Stimulated activated CD4-positive, alpha-beta T cell treated with anti-CD3 and anti-CD28 coated beads, Interleukin-1b, Interleukin-23, amount 100 ng/mL, for 1 hour (primary cell): ENCODE data around the gene ARID3B.
"Not testable (repeated sequence)": the region's sequence is repeated elsewhere in the genome, so short reads cannot be mapped to it uniquely, and the experiment has no call there.

Source experiments
- DNase-seq, 2 donors: peaks; one replicate each; pipeline ENCODE4 v3.0.0-alpha.2; 2020; ENCODE audit warnings: low read depth in 2 of 2

Gene ARID3B

GRCh38 chr15:74621546-74621920, 80.5 kb downstream of the ARID3B start:
- DNase-seq: no peak

GRCh38 chr15:74621936-74622335, 80.9 kb downstream of the ARID3B start:
- DNase-seq: no peak

- no peak for DNase-seq
Observed at GRCh38 chr15:74622758-74623157, 81.7 kb downstream of the ARID3B start.

GRCh38 chr15:74624020-74624602, 83.1 kb downstream of the ARID3B start:
- DNase-seq: no peak

- no peak for DNase-seq
Observed at GRCh38 chr15:74625693-74626092, 84.7 kb downstream of the ARID3B start.

GRCh38 chr15:74626336-74626735, 85.3 kb downstream of the ARID3B start:
- DNase-seq: no peak

GRCh38 chr15:74626752-74627692, 86.0 kb downstream of the ARID3B start:
- DNase-seq: no peak

- DNase-seq: no peak
Observed at GRCh38 chr15:74627766-74628165, 86.7 kb downstream of the ARID3B start.

- no peak for DNase-seq
Observed at GRCh38 chr15:74628199-74628598, 87.2 kb downstream of the ARID3B start.

GRCh38 chr15:74628949-74629348, 87.9 kb downstream of the ARID3B start:
- DNase-seq: no peak

GRCh38 chr15:74629696-74630095, 88.7 kb downstream of the ARID3B start:
- not testable (repeated sequence) for DNase-seq

GRCh38 chr15:74630284-74631086, 89.5 kb downstream of the ARID3B start:
- no peak for DNase-seq

- DNase-seq: no peak
Observed at GRCh38 chr15:74631087-74631385, 90.0 kb downstream of the ARID3B start.

GRCh38 chr15:74631408-74631807, 90.4 kb downstream of the ARID3B start:
- no peak for DNase-seq

GRCh38 chr15:74631935-74632560, 91.0 kb downstream of the ARID3B start:
- DNase-seq: peak in 1 of 2 donors; percentile 47

- no peak for DNase-seq
Observed at GRCh38 chr15:74632601-74633000, 91.6 kb downstream of the ARID3B start.

- no peak for DNase-seq
Observed at GRCh38 chr15:74633781-74634180, 92.8 kb downstream of the ARID3B start.

GRCh38 chr15:74635228-74635627, 94.2 kb downstream of the ARID3B start:
- peak; percentile 39 to 56 for DNase-seq

GRCh38 chr15:74636984-74637383, 96.0 kb downstream of the ARID3B start:
- DNase-seq: no peak

- no peak for DNase-seq
Observed at GRCh38 chr15:74641151-74641550, 100.1 kb downstream of the ARID3B start.

- DNase-seq: no peak
Observed at GRCh38 chr15:74642348-74642733, 101.3 kb downstream of the ARID3B start.
